HepG2 (cell line): ENCODE measurements around the gene ZBTB7A. TPM values are rescaled to one million over a fixed set of nuclear protein-coding genes. Genes with fewer than 3 reads are reported as not detected.

Experiments used
- ATAC-seq: fragments of 200-7000 bp; cut with Tn5 transposase; 3 replicates; pipeline ENCODE4 v1.9.1; 2020; ENCODE audit warnings: mild to moderate bottlenecking, moderate library complexity
- BruUV-seq: library from RNA; stranded (reverse); fragments of 400-500 nt; replicated peaks from 2 replicates; lab custom pipeline; 2021; lab: Mats Ljungman, UMichigan
- CTCF ChIA-PET: fragments of 300-600 bp; formaldehyde crosslinking; extraction: SDS; loops from one replicate; lab custom pipeline; 2021; ENCODE audit warnings: low total read pairs, inconsistent platforms, low intra/inter-chr PET ratio; lab: Yijun Ruan, JAX
- POLR2A ChIA-PET: fragments of 350-600 bp; sonication (Branson Sonifier 250); formaldehyde crosslinking; loops from one replicate; lab custom pipeline; 2020; ENCODE audit warnings: antibody characterized with exemption, inconsistent platforms; lab: Yijun Ruan, JAX
- DNase-seq: peaks from one replicate; pipeline ENCODE4 v3.0.0-alpha.2; 2015; ENCODE audit warnings: low spot score
- FAIRE-seq: peaks from 3 replicates; lab custom pipeline; 2011; peaks lifted over from hg19 to GRCh38; lab: Jason Lieb, UNC
- H2AFZ ChIP-seq: one replicate; pipeline ENCODE4 v1.6.1; 2011; ENCODE audit warnings: low read length, inconsistent platforms
- H3K27ac ChIP-seq: fragments of 300-600 bp; 3 replicates; pipeline ENCODE4 v1.8.0; 2011; ENCODE audit warnings: mixed run types, mild to moderate bottlenecking, mixed read lengths, low read length, inconsistent platforms; ENCODE audit not compliant: insufficient read depth; ENCODE audit errors: extremely low read length
- H3K27me3 ChIP-seq, 2 experiments: fragments of 200-600 bp in 1 of 2; 2 replicates in 1 of 2; 3 replicates in 1 of 2; pipeline versions ENCODE4 v1.6.0 to v1.8.0; 2011; ENCODE audit warnings: low read length in 2 of 2, mild to moderate bottlenecking in 2 of 2, moderate library complexity in 2 of 2, inconsistent platforms in 1 of 2; ENCODE audit not compliant: insufficient read depth in 2 of 2, control insufficient read depth in 1 of 2
- H3K36me3 ChIP-seq, 2 experiments: fragments of 200-600 bp in 1 of 2; replicated peaks in 1 of 2; 2 replicates in 1 of 2; 3 replicates in 1 of 2; pipeline versions ENCODE4 v1.5.1 to v1.8.0; 2011; ENCODE audit warnings: low read length in 2 of 2, inconsistent platforms in 1 of 2; ENCODE audit not compliant: insufficient read depth in 2 of 2, control insufficient read depth in 1 of 2
- H3K4me1 ChIP-seq: 2 replicates; pipeline ENCODE4 v1.5.1; 2012; ENCODE audit warnings: low read length, inconsistent platforms; ENCODE audit not compliant: insufficient read depth
- H3K4me2 ChIP-seq: 2 replicates; pipeline ENCODE4 v1.6.0; 2011; ENCODE audit warnings: low read depth, low read length, inconsistent platforms
- H3K4me3 ChIP-seq, 3 experiments: fragments of 200-600 bp in 1 of 3; sonication (generic), shearing (Covaris generic) in 1 of 3; replicated peaks in 1 of 3; 2 replicates each; pipeline ENCODE4 v1.5.1; 2011 to 2016; ENCODE audit warnings: low read length in 3 of 3, inconsistent platforms in 2 of 3, low read depth in 2 of 3, mild to moderate bottlenecking in 2 of 3, control low read depth in 1 of 3, mixed read lengths in 1 of 3; ENCODE audit not compliant: insufficient read depth in 1 of 3
- H3K79me2 ChIP-seq: one replicate; pipeline ENCODE4 v1.6.1; 2011; ENCODE audit warnings: low read length, inconsistent platforms; ENCODE audit not compliant: insufficient read depth
- H3K9ac ChIP-seq: 2 replicates; pipeline ENCODE4 v1.6.0; 2011; ENCODE audit warnings: mild to moderate bottlenecking, low read depth, low read length, inconsistent platforms; ENCODE audit not compliant: insufficient read depth
- H3K9me3 ChIP-seq: 2 replicates; pipeline ENCODE4 v1.5.1; 2012; ENCODE audit warnings: mild to moderate bottlenecking, low read length
- H4K20me1 ChIP-seq: 2 replicates; pipeline ENCODE4 v1.6.0; 2011; ENCODE audit warnings: inconsistent platforms, mild to moderate bottlenecking, low read length, moderate library complexity; ENCODE audit not compliant: insufficient read depth
- AGO1 ChIP-seq: fragments of 200-400 bp; formaldehyde crosslinking; IDR thresholded peaks from 2 replicates; pipeline ENCODE4 v1.6.1; 2017; ENCODE audit warnings: mild to moderate bottlenecking, low read depth, low read length, moderate library complexity; ENCODE audit not compliant: poor library complexity, severe bottlenecking
- BORCS8-MEF2B ChIP-seq: sonication (generic); formaldehyde crosslinking; IDR thresholded peaks from 2 replicates; pipeline ENCODE4 v1.8.0; 2022; ENCODE audit warnings: mild to moderate bottlenecking, missing genetic modification reagents
- CC2D1A ChIP-seq: sonication (generic); formaldehyde crosslinking; IDR thresholded peaks from 2 replicates; pipeline ENCODE4 v1.8.1; 2023; ENCODE audit warnings: mild to moderate bottlenecking, missing genetic modification reagents
- ELF1 ChIP-seq: sonication (generic); formaldehyde crosslinking; IDR thresholded peaks from 2 replicates; pipeline ENCODE4 v1.4.0; 2020; ENCODE audit warnings: missing genetic modification reagents
- KMT2A ChIP-seq: sonication (generic); formaldehyde crosslinking; IDR thresholded peaks from 2 replicates; pipeline ENCODE4 v1.4.0; 2020; ENCODE audit warnings: missing genetic modification reagents
- SNAI1 ChIP-seq: sonication (generic); formaldehyde crosslinking; IDR thresholded peaks from 2 replicates; pipeline ENCODE4 v1.5.0; 2020; ENCODE audit warnings: mild to moderate bottlenecking, missing genetic modification reagents, borderline replicate concordance
- ZBTB38 ChIP-seq: sonication (generic); formaldehyde crosslinking; IDR thresholded peaks from 2 replicates; pipeline ENCODE4 v1.5.1; 2020; ENCODE audit warnings: mild to moderate bottlenecking, missing genetic modification reagents
- ZNF788 ChIP-seq: sonication (generic); formaldehyde crosslinking; IDR thresholded peaks from 2 replicates; pipeline ENCODE4 v1.5.0; 2020; ENCODE audit warnings: mild to moderate bottlenecking, missing genetic modification reagents, borderline replicate concordance
- WGBS: methylation state at CpG from one replicate; pipeline ENCODE4 v1.1.6; 2017; ENCODE audit warnings: low lambda C conversion rate; 5-methylcytosine and 5-hydroxymethylcytosine counted together
- in situ Hi-C: cut with HindIII; loops from 2 replicates; pipeline ENCODE4 v1.10.0; 2017; ENCODE audit warnings: low pct_unique_long_range_greater_than_20kb; ENCODE audit not compliant: extremely low pct_ligation_motif_present
- intact Hi-C: fragments of 100-400 bp; cut with micrococcal nuclease; formaldehyde crosslinking; loops from one replicate; pipeline ENCODE4 v1.10.0; 2022; ENCODE audit not compliant: unreplicated experiment
- polyA plus RNA-seq, 8 experiments: library from polyadenylated mRNA; depleted of rRNA in 3 of 8; stranded (reverse) in 7 of 8; unstranded in 1 of 8; fragments of >200 nt; fragmentation: Illumina TruSeq in 4 of 8; extraction: Trizol in 4 of 8; gene quantifications; 2 replicates each; pipeline versions ENCODE4 v1.2.1 to v1.2.3, GENCODE V29; 2011 to 2016; ENCODE audit warnings: low read depth in 4 of 8, missing spikeins in 1 of 8, mixed read lengths in 1 of 8; ENCODE audit not compliant: insufficient read depth in 1 of 8
- total RNA-seq, 5 experiments: library from RNA; depleted of rRNA; stranded (reverse); fragments of >200 nt; fragmentation: Illumina TruSeq; extraction: Trizol; gene quantifications; 2 replicates each; pipeline ENCODE4 v1.2.3, GENCODE V29; 2016; ENCODE audit warnings: low read depth in 1 of 5
- TF ChIP-seq, protein P1 (sequence below): sonication (generic); formaldehyde crosslinking; IDR thresholded peaks from 2 replicates; pipeline ENCODE4 v1.4.0; 2020; ENCODE audit warnings: missing genetic modification reagents
- TF ChIP-seq, protein P2 (sequence below): sonication (generic); formaldehyde crosslinking; IDR thresholded peaks from 2 replicates; pipeline ENCODE4 v1.5.0; 2020; ENCODE audit warnings: missing genetic modification reagents, mild to moderate bottlenecking, borderline replicate concordance
- TF ChIP-seq, protein P3 (sequence below): IDR thresholded peaks from 2 replicates; pipeline ENCODE4 v1.6.1; 2016; ENCODE audit warnings: control low read depth
- TF ChIP-seq, protein P4 (sequence below): IDR thresholded peaks from 2 replicates; pipeline ENCODE4 v1.6.1; 2016; ENCODE audit warnings: missing compliant biosample characterization, missing genetic modification reagents, borderline replicate concordance

The ZBTB7A gene
- total and polyA plus RNA-seq, 2 of the 13 experiments (the other 11 are each of a cell fraction or from before 2014, with no cell fraction given), result 3.6 to 4.0 TPM

DNA sequence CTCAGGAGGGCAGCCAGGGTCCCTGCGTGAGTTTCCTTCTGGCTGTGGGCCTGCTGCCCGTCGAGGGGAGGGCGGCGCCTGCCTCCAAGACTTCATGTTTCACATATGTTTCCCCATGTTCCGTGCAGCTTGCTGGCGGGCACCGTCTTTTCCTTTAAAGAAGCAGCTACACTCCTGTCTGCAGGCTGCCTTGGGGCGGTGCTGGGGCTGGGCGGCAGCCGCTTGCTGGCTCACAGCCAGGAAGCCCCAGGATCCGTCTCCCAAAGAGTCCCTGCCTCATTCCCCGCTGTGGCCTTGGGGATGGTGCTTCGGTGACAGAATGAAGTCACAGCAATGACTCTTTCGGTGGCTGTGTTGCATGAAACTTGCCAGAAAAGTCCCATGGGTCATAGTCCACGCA, 34.3 kb downstream of the ZBTB7A start:
- Histone ChIP-seq H3K27me3 (no peaks in the 10 kb centered on the region), H3K27ac (no peak overlapping the region), H3K4me1 (no peaks in the 10 kb centered on the region), H3K9me3 (no peaks in the 10 kb centered on the region), H3K4me2 (no peak overlapping the region), H3K4me3 (no peak overlapping the region), H3K36me3 (peaks cover 15 to 29% of the 10 kb centered on the region in 2 experiments; a peak in 4 of 5 replicates), H4K20me1 (no peaks in the 10 kb centered on the region), H2AFZ (no peak overlapping the region)
- 92% methylated on average over 15 of the region's 16 CpGs for WGBS
- DNase-seq (no peak), FAIRE-seq (no peak), ATAC-seq (no peak)
- ChIA-PET CTCF (no interaction called here), POLR2A (no interaction called here)
- no TSS peak for BruUV-seq
- in situ Hi-C loops (no loop called here), intact Hi-C loops (no loop called here)
- TF ChIP-seq, protein P1, sequence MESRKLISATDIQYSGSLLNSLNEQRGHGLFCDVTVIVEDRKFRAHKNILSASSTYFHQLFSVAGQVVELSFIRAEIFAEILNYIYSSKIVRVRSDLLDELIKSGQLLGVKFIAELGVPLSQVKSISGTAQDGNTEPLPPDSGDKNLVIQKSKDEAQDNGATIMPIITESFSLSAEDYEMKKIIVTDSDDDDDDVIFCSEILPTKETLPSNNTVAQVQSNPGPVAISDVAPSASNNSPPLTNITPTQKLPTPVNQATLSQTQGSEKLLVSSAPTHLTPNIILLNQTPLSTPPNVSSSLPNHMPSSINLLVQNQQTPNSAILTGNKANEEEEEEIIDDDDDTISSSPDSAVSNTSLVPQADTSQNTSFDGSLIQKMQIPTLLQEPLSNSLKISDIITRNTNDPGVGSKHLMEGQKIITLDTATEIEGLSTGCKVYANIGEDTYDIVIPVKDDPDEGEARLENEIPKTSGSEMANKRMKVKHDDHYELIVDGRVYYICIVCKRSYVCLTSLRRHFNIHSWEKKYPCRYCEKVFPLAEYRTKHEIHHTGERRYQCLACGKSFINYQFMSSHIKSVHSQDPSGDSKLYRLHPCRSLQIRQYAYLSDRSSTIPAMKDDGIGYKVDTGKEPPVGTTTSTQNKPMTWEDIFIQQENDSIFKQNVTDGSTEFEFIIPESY (CRISPR knock-in tag), result 0 out of 2 replicates have a peak, but pooled peaks have one; percentile 25
- TF ChIP-seq ELF1 (CRISPR knock-in tag) (no peak), SNAI1 (CRISPR knock-in tag) (no peak), ZBTB38 (CRISPR knock-in tag) (peak; percentile 47; the same call in 1 of the 2 replicates)
- TF ChIP-seq, all 625 proteins: peak for 2
- Histone ChIP-seq H3K79me2 (no peaks in the 10 kb centered on the region), H3K9ac (no peak overlapping the region)

DNA sequence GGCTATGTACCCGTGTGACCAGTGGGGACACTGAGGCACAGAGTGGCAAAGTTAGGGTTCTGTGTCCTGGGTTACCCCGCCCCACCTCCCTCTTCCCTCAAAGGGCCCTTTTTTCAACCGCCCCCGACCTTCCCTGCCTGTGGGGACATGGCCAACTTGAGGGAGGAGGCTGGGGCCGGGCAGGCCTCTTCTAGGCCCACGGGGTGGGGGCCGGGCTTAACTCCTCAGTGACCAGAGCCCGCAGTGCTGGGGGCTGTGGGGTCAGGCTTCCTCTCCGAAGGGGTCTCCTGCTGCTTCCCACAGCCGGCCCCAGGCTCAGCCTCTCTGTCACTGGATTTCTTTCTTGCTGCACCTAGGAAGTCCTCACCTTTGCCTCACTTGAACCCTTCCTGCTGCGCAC, 35.3 kb downstream of the ZBTB7A start:
- POLR2A ChIA-PET, result no interaction called here
- intact Hi-C loops (no loop called here), in situ Hi-C loops (no loop called here)
- no peaks in the 10 kb centered on the region for H3K9me3 ChIP-seq
- H3K4me3 ChIP-seq, result no peak overlapping the region
- DNase-seq, result no peak
- H3K79me2 ChIP-seq, result no peaks in the 10 kb centered on the region
- no peak for ATAC-seq
- no peak overlapping the region for H3K9ac ChIP-seq
- H3K27ac ChIP-seq, result no peak overlapping the region
- no peaks in the 10 kb centered on the region for H3K4me1 ChIP-seq
- 92% methylated on average over 10 of the region's 11 CpGs for WGBS
- H2AFZ ChIP-seq, result no peak overlapping the region
- H3K36me3 ChIP-seq, result peaks cover 12 to 22% of the 10 kb centered on the region in 2 experiments; a peak in 4 of 5 replicates
- H3K27me3 ChIP-seq, result no peaks in the 10 kb centered on the region
- no peaks in the 10 kb centered on the region for H4K20me1 ChIP-seq
- no TSS peak for BruUV-seq
- CTCF ChIA-PET, result no interaction called here
- no peak overlapping the region for H3K4me2 ChIP-seq
- FAIRE-seq, result no peak
- TF ChIP-seq BORCS8-MEF2B (CRISPR knock-in tag) (no peak), CC2D1A (CRISPR knock-in tag) (no peak), KMT2A (CRISPR knock-in tag) (no peak), AGO1 (no peak), ZNF788 (CRISPR knock-in tag) (no peak)
- TF ChIP-seq, protein P2, sequence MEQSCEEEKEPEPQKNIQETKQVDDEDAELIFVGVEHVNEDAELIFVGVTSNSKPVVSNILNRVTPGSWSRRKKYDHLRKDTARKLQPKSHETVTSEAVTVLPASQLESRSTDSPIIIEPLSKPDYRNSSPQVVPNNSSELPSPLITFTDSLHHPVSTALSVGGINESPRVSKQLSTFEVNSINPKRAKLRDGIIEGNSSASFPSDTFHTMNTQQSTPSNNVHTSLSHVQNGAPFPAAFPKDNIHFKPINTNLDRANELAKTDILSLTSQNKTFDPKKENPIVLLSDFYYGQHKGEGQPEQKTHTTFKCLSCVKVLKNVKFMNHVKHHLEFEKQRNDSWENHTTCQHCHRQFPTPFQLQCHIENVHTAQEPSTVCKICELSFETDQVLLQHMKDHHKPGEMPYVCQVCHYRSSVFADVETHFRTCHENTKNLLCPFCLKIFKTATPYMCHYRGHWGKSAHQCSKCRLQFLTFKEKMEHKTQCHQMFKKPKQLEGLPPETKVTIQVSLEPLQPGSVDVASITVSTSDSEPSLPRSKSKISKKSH (CRISPR knock-in tag), result no peak
- TF ChIP-seq, protein P3, sequence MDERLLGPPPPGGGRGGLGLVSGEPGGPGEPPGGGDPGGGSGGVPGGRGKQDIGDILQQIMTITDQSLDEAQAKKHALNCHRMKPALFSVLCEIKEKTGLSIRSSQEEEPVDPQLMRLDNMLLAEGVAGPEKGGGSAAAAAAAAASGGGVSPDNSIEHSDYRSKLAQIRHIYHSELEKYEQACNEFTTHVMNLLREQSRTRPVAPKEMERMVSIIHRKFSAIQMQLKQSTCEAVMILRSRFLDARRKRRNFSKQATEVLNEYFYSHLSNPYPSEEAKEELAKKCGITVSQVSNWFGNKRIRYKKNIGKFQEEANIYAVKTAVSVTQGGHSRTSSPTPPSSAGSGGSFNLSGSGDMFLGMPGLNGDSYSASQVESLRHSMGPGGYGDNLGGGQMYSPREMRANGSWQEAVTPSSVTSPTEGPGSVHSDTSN (CRISPR knock-in tag), result no peak
- TF ChIP-seq, protein P4, sequence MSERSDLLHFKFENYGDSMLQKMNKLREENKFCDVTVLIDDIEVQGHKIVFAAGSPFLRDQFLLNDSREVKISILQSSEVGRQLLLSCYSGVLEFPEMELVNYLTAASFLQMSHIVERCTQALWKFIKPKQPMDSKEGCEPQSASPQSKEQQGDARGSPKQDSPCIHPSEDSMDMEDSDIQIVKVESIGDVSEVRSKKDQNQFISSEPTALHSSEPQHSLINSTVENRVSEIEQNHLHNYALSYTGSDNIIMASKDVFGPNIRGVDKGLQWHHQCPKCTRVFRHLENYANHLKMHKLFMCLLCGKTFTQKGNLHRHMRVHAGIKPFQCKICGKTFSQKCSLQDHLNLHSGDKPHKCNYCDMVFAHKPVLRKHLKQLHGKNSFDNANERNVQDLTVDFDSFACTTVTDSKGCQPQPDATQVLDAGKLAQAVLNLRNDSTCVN (CRISPR knock-in tag), result no peak
